ENCODE data around the gene FGFR3. TPM values are rescaled to one million over a fixed set of nuclear protein-coding genes. Genes with fewer than 3 reads are reported as not detected.

Gene FGFR3
- total and polyA plus RNA-seq, 9 of the 15 experiments (the other 6 are each of a cell fraction or from before 2014, with no cell fraction given), result 1.2 to 60.4 (median 12.7) TPM

DNA sequence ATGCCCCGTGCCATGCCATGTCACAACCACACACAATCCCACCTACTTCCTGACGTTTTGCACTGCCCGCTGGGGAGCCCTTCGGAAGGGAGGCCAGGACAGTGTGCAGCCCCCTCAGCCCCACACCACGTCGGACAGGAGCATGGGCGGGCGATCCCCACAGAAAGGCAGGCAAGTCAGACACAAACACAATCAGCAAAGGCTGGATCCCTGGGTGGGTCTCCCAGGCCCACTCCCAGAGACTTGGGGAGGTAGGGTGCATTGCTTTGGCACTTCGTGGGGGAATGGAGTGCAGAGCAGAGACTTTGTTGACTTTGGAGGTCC is 48.8 kb downstream of the FGFR3 start:
- ATAC-seq (no peak), DNase-seq (ENCODE audit: extremely low read depth in 1 of 4, low spot score in 3 of 4) (no peak), FAIRE-seq (no peak)
- no peaks in the 10 kb centered on the region for H3K9me3 ChIP-seq (replicated peaks; ENCODE audit: control insufficient read depth, insufficient read depth, low read depth, low read length)
- H3K36me3 ChIP-seq (ENCODE audit: control insufficient read depth, insufficient read depth, low read length), result peaks cover 89% of the 10 kb centered on the region
- H3K9me1 ChIP-seq (ENCODE audit: control insufficient read depth, insufficient read depth, low read length), result no peaks in the 10 kb centered on the region
- TF ChIP-seq ZNF75A (CRISPR knock-in tag; IDR thresholded peaks at IDR 0.05) (no peak), C11orf30 (IDR thresholded peaks at IDR 0.05; ENCODE audit: low read depth) (no peak), PHF21A (IDR thresholded peaks at IDR 0.05; ENCODE audit: borderline replicate concordance, low read depth) (no peak), NR4A1 (CRISPR knock-in tag; IDR thresholded peaks at IDR 0.05) (no peak), NR4A1 (tag; IDR thresholded peaks at IDR 0.05) (no peak), SUPT5H (IDR thresholded peaks at IDR 0.05) (no peak), ZNF717 (CRISPR knock-in tag; IDR thresholded peaks at IDR 0.05) (no peak), FUS (optimal IDR thresholded peaks at IDR 0.05; ENCODE audit: low read depth, low read length) (no peak), CEBPG (CRISPR knock-in tag; IDR thresholded peaks at IDR 0.05) (no peak), CEBPG (tag; conservative IDR thresholded peaks at IDR 0.05 in 1 of 2, IDR thresholded peaks at IDR 0.05 in 1 of 2) (no peak), ADNP (tag; IDR thresholded peaks at IDR 0.05) (no peak), BCLAF1 (IDR thresholded peaks at IDR 0.05; ENCODE audit: borderline replicate concordance in 1 of 2, control insufficient read depth in 1 of 2, low read depth in 2 of 2, low read length in 1 of 2) (no peak)
- TF ChIP-seq, protein P1, sequence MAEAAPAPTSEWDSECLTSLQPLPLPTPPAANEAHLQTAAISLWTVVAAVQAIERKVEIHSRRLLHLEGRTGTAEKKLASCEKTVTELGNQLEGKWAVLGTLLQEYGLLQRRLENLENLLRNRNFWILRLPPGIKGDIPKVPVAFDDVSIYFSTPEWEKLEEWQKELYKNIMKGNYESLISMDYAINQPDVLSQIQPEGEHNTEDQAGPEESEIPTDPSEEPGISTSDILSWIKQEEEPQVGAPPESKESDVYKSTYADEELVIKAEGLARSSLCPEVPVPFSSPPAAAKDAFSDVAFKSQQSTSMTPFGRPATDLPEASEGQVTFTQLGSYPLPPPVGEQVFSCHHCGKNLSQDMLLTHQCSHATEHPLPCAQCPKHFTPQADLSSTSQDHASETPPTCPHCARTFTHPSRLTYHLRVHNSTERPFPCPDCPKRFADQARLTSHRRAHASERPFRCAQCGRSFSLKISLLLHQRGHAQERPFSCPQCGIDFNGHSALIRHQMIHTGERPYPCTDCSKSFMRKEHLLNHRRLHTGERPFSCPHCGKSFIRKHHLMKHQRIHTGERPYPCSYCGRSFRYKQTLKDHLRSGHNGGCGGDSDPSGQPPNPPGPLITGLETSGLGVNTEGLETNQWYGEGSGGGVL (CRISPR knock-in tag; IDR thresholded peaks at IDR 0.05), result no peak
- TF ChIP-seq, protein P2, sequence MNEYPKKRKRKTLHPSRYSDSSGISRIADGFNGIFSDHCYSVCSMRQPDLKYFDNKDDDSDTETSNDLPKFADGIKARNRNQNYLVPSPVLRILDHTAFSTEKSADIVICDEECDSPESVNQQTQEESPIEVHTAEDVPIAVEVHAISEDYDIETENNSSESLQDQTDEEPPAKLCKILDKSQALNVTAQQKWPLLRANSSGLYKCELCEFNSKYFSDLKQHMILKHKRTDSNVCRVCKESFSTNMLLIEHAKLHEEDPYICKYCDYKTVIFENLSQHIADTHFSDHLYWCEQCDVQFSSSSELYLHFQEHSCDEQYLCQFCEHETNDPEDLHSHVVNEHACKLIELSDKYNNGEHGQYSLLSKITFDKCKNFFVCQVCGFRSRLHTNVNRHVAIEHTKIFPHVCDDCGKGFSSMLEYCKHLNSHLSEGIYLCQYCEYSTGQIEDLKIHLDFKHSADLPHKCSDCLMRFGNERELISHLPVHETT (CRISPR knock-in tag; conservative IDR thresholded peaks at IDR 0.05 in 1 of 2, IDR thresholded peaks at IDR 0.05 in 1 of 2), result no peak
- in situ Hi-C loops (cut with MboI), result no loop called here
- peaks cover 49% of the 10 kb centered on the region for H3K79me2 ChIP-seq (ENCODE audit: control insufficient read depth, insufficient read depth, low read length)
- intact Hi-C loops (cut with micrococcal nuclease), result no loop called here
- WGBS (ENCODE audit: insufficient coverage, low coverage, missing lambda C conversion rate), result 89% methylated on average over 9 of the region's 9 CpGs
- no peak overlapping the region for H3K27ac ChIP-seq (ENCODE audit: extremely low read depth, low read depth, low read length)
- H4K20me1 ChIP-seq (replicated peaks; ENCODE audit: control insufficient read depth, insufficient read depth, low read length), result peaks cover 13% of the 10 kb centered on the region; the same call in 1 of the 2 replicates
- H3K9ac ChIP-seq (ENCODE audit: insufficient read depth in 1 of 2, low read depth in 2 of 2, low read length in 2 of 2), result no peak overlapping the region
- peaks cover 0 to 4% of the 10 kb centered on the region in 2 experiments; a peak in 1 of 5 replicates for H3K4me1 ChIP-seq (replicated peaks in 1 of 2; ENCODE audit: control insufficient read depth in 2 of 2, insufficient read depth in 2 of 2, low read length in 2 of 2)
- ChIA-PET CTCF (ENCODE audit: low intra/inter-chr PET ratio) (no interaction called here), POLR2A (no interaction called here)
- H3K4me3 ChIP-seq, result no peak overlapping the region
- no peak overlapping the region for H3K4me2 ChIP-seq (ENCODE audit: insufficient read depth, low read length)
- no TSS peak for BruUV-seq (replicated peaks)
- no peak overlapping the region for H2AFZ ChIP-seq (ENCODE audit: low read depth, low read length)
- no peaks in the 10 kb centered on the region for H3K27me3 ChIP-seq (ENCODE audit: control insufficient read depth in 2 of 2, insufficient read depth in 2 of 2, low read length in 2 of 2)
